Measurements from ENCODE around the gene NEK2. TPM values are rescaled to one million over a fixed set of nuclear protein-coding genes. Genes with fewer than 3 reads are reported as not detected.

Gene NEK2
- total RNA-seq, 1 experiment from 2014 or later = 35.0 TPM

- Histone ChIP-seq H3K9ac (ENCODE audit: low read length) (no peak overlapping the region), H3K4me1 (ENCODE audit: low read length) (peaks cover 5% of the 10 kb centered on the region), H3K27me3 (ENCODE audit: low read length) (no peaks in the 10 kb centered on the region), H2AFZ (ENCODE audit: low read length) (no peak overlapping the region), H3K79me2 (ENCODE audit: low read length) (no peaks in the 10 kb centered on the region), H3K9me3 (ENCODE audit: low read length) (no peaks in the 10 kb centered on the region), H4K20me1 (ENCODE audit: insufficient read depth, low read depth, low read length) (no peaks in the 10 kb centered on the region), H3K27ac (ENCODE audit: low read length) (no peak overlapping the region), H3K4me2 (ENCODE audit: low read depth, low read length, poor library complexity, severe bottlenecking) (no peak overlapping the region), H3K4me3 (ENCODE audit: low read length) (no peak overlapping the region), H3K36me3 (ENCODE audit: insufficient read depth, low read length) (no peaks in the 10 kb centered on the region), H3K9me2 (replicated peaks; ENCODE audit: insufficient read depth, low read length) (no peaks in the 10 kb centered on the region)
- DNase-seq = no peak
These were observed 35.9 kb upstream of the NEK2 start for GRCh38 chr1:211711315-211711705.

- H3K4me1 ChIP-seq (ENCODE audit: low read length) = peaks cover 6% of the 10 kb centered on the region
- H4K20me1 ChIP-seq (ENCODE audit: insufficient read depth, low read depth, low read length) = no peaks in the 10 kb centered on the region
- no peak for DNase-seq
- no peak overlapping the region for H3K4me2 ChIP-seq (ENCODE audit: low read depth, low read length, poor library complexity, severe bottlenecking)
- H3K36me3 ChIP-seq (ENCODE audit: insufficient read depth, low read length) = no peaks in the 10 kb centered on the region
- no peak overlapping the region for H3K9ac ChIP-seq (ENCODE audit: low read length)
- no peaks in the 10 kb centered on the region for H3K9me3 ChIP-seq (ENCODE audit: low read length)
- no peaks in the 10 kb centered on the region for H3K27me3 ChIP-seq (ENCODE audit: low read length)
- no peak overlapping the region for H3K4me3 ChIP-seq (ENCODE audit: low read length)
- no peaks in the 10 kb centered on the region for H3K79me2 ChIP-seq (ENCODE audit: low read length)
- H2AFZ ChIP-seq (ENCODE audit: low read length) = no peak overlapping the region
- no peak overlapping the region for H3K27ac ChIP-seq (ENCODE audit: low read length)
- H3K9me2 ChIP-seq (replicated peaks; ENCODE audit: insufficient read depth, low read length) = no peaks in the 10 kb centered on the region
These were observed 35.3 kb upstream of the NEK2 start for GRCh38 chr1:211710566-211711314.

GRCh38 chr1:211708926-211709325 is 33.5 kb upstream of the NEK2 start:
- Histone ChIP-seq H3K4me3 (ENCODE audit: low read length) (no peak overlapping the region), H3K27ac (ENCODE audit: low read length) (no peak overlapping the region), H3K9ac (ENCODE audit: low read length) (no peak overlapping the region), H4K20me1 (ENCODE audit: insufficient read depth, low read depth, low read length) (peaks cover 2% of the 10 kb centered on the region; the same call in 1 of the 2 replicates), H3K4me1 (ENCODE audit: low read length) (peaks cover 12% of the 10 kb centered on the region), H2AFZ (ENCODE audit: low read length) (no peak overlapping the region), H3K36me3 (ENCODE audit: insufficient read depth, low read length) (no peaks in the 10 kb centered on the region), H3K27me3 (ENCODE audit: low read length) (no peaks in the 10 kb centered on the region), H3K9me3 (ENCODE audit: low read length) (no peaks in the 10 kb centered on the region), H3K79me2 (ENCODE audit: low read length) (no peaks in the 10 kb centered on the region), H3K9me2 (replicated peaks; ENCODE audit: insufficient read depth, low read length) (no peaks in the 10 kb centered on the region), H3K4me2 (ENCODE audit: low read depth, low read length, poor library complexity, severe bottlenecking) (no peak overlapping the region)
- DNase-seq = no peak

- H3K27ac ChIP-seq (ENCODE audit: low read length) = no peak overlapping the region
- H3K4me2 ChIP-seq (ENCODE audit: low read depth, low read length, poor library complexity, severe bottlenecking) = no peak overlapping the region
- no peaks in the 10 kb centered on the region for H3K27me3 ChIP-seq (ENCODE audit: low read length)
- DNase-seq = no peak
- no peaks in the 10 kb centered on the region for H3K36me3 ChIP-seq (ENCODE audit: insufficient read depth, low read length)
- H4K20me1 ChIP-seq (ENCODE audit: insufficient read depth, low read depth, low read length) = peaks cover 4% of the 10 kb centered on the region; the same call in 1 of the 2 replicates
- no peak overlapping the region for H3K9ac ChIP-seq (ENCODE audit: low read length)
- H3K4me3 ChIP-seq (ENCODE audit: low read length) = no peak overlapping the region
- peaks cover 12% of the 10 kb centered on the region for H3K4me1 ChIP-seq (ENCODE audit: low read length)
- no peak overlapping the region for H2AFZ ChIP-seq (ENCODE audit: low read length)
- no peaks in the 10 kb centered on the region for H3K9me2 ChIP-seq (replicated peaks; ENCODE audit: insufficient read depth, low read length)
- H3K9me3 ChIP-seq (ENCODE audit: low read length) = no peaks in the 10 kb centered on the region
- no peaks in the 10 kb centered on the region for H3K79me2 ChIP-seq (ENCODE audit: low read length)
These were observed 32.6 kb upstream of the NEK2 start for GRCh38 chr1:211708006-211708405.

GRCh38 chr1:211705467-211706091 is 30.2 kb upstream of the NEK2 start:
- Histone ChIP-seq H3K36me3 (ENCODE audit: insufficient read depth, low read length) (no peaks in the 10 kb centered on the region), H3K27ac (ENCODE audit: low read length) (no peak overlapping the region), H3K4me3 (ENCODE audit: low read length) (no peak overlapping the region), H3K4me2 (ENCODE audit: low read depth, low read length, poor library complexity, severe bottlenecking) (peak overlapping the region; percentile 18), H3K9me2 (replicated peaks; ENCODE audit: insufficient read depth, low read length) (no peaks in the 10 kb centered on the region), H3K79me2 (ENCODE audit: low read length) (no peaks in the 10 kb centered on the region), H3K9me3 (ENCODE audit: low read length) (no peaks in the 10 kb centered on the region), H2AFZ (ENCODE audit: low read length) (no peak overlapping the region), H3K4me1 (ENCODE audit: low read length) (peaks cover 12% of the 10 kb centered on the region), H3K9ac (ENCODE audit: low read length) (no peak overlapping the region), H4K20me1 (ENCODE audit: insufficient read depth, low read depth, low read length) (peaks cover 4% of the 10 kb centered on the region; the same call in 1 of the 2 replicates), H3K27me3 (ENCODE audit: low read length) (no peaks in the 10 kb centered on the region)
- DNase-seq = no peak

- Histone ChIP-seq H3K27me3 (ENCODE audit: low read length) (no peaks in the 10 kb centered on the region), H3K79me2 (ENCODE audit: low read length) (no peaks in the 10 kb centered on the region), H4K20me1 (ENCODE audit: insufficient read depth, low read depth, low read length) (peaks cover 4% of the 10 kb centered on the region; the same call in 1 of the 2 replicates), H3K9me2 (replicated peaks; ENCODE audit: insufficient read depth, low read length) (no peaks in the 10 kb centered on the region), H3K36me3 (ENCODE audit: insufficient read depth, low read length) (no peaks in the 10 kb centered on the region), H2AFZ (ENCODE audit: low read length) (no peak overlapping the region), H3K4me1 (ENCODE audit: low read length) (peaks cover 12% of the 10 kb centered on the region), H3K9me3 (ENCODE audit: low read length) (no peaks in the 10 kb centered on the region), H3K4me3 (ENCODE audit: low read length) (no peak overlapping the region), H3K9ac (ENCODE audit: low read length) (no peak overlapping the region), H3K27ac (ENCODE audit: low read length) (no peak overlapping the region), H3K4me2 (ENCODE audit: low read depth, low read length, poor library complexity, severe bottlenecking) (no peak overlapping the region)
- no peak for DNase-seq
These were observed 29.1 kb upstream of the NEK2 start for GRCh38 chr1:211704543-211704942.

GRCh38 chr1:211703812-211704537 is 28.6 kb upstream of the NEK2 start:
- Histone ChIP-seq H3K4me3 (ENCODE audit: low read length) (no peak overlapping the region), H3K9ac (ENCODE audit: low read length) (no peak overlapping the region), H4K20me1 (ENCODE audit: insufficient read depth, low read depth, low read length) (peaks cover 4% of the 10 kb centered on the region; the same call in 1 of the 2 replicates), H3K27me3 (ENCODE audit: low read length) (no peaks in the 10 kb centered on the region), H3K79me2 (ENCODE audit: low read length) (no peaks in the 10 kb centered on the region), H2AFZ (ENCODE audit: low read length) (no peak overlapping the region), H3K27ac (ENCODE audit: low read length) (no peak overlapping the region), H3K4me2 (ENCODE audit: low read depth, low read length, poor library complexity, severe bottlenecking) (no peak overlapping the region), H3K4me1 (ENCODE audit: low read length) (peaks cover 15% of the 10 kb centered on the region), H3K36me3 (ENCODE audit: insufficient read depth, low read length) (no peaks in the 10 kb centered on the region), H3K9me3 (ENCODE audit: low read length) (no peaks in the 10 kb centered on the region), H3K9me2 (replicated peaks; ENCODE audit: insufficient read depth, low read length) (no peaks in the 10 kb centered on the region)
- DNase-seq = no peak

- Histone ChIP-seq H3K9me3 (ENCODE audit: low read length) (no peaks in the 10 kb centered on the region), H3K27ac (ENCODE audit: low read length) (no peak overlapping the region), H3K9me2 (replicated peaks; ENCODE audit: insufficient read depth, low read length) (no peaks in the 10 kb centered on the region), H3K9ac (ENCODE audit: low read length) (no peak overlapping the region), H3K36me3 (ENCODE audit: insufficient read depth, low read length) (no peaks in the 10 kb centered on the region), H3K79me2 (ENCODE audit: low read length) (no peaks in the 10 kb centered on the region), H3K27me3 (ENCODE audit: low read length) (no peaks in the 10 kb centered on the region), H3K4me3 (ENCODE audit: low read length) (no peak overlapping the region), H2AFZ (ENCODE audit: low read length) (no peak overlapping the region), H3K4me2 (ENCODE audit: low read depth, low read length, poor library complexity, severe bottlenecking) (no peak overlapping the region), H3K4me1 (ENCODE audit: low read length) (peaks cover 36% of the 10 kb centered on the region), H4K20me1 (ENCODE audit: insufficient read depth, low read depth, low read length) (peaks cover 8% of the 10 kb centered on the region; the same call in 1 of the 2 replicates)
- DNase-seq = no peak
These were observed 26.3 kb upstream of the NEK2 start for GRCh38 chr1:211701733-211702132.

Data from Karpas-422 (cell line).